HG03045 (cell line): ENCODE results near the gene PDK1.
A peak's percentile ranks its signal among the peaks of the same experiment; 100 is the strongest.
"Not testable (repeated sequence)": the region's sequence is repeated elsewhere in the genome, so short reads cannot be mapped to it uniquely, and the experiment has no call there.

ENCODE experiments used
- ATAC-seq: cut with Tn5 transposase; IDR thresholded peaks from one replicate; pipeline ENCODE4 v1.9.1; 2021; ENCODE audit warnings: mild to moderate bottlenecking, moderate library complexity; ENCODE audit not compliant: unreplicated experiment

Gene PDK1

DNA sequence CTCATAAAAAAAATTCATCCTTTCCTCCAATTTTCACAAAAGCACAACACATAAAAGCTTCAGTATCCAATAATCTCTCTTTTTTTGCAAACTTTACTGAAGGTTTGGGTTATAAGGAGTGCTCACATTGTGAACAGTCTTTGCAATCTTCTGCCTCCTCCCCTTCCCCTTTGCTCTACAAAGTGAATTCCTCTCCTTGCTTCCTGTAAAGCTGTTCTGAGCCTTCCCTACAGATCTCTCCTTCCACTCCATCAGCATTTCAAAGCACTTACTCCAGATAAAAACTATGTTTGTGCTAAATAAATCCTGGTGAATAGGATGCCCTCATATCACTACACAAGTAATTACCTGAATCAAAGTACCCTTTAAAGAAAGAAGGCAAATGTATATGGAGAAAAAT lies 4.6 kb upstream of the PDK1 start:
- no peak for ATAC-seq

DNA sequence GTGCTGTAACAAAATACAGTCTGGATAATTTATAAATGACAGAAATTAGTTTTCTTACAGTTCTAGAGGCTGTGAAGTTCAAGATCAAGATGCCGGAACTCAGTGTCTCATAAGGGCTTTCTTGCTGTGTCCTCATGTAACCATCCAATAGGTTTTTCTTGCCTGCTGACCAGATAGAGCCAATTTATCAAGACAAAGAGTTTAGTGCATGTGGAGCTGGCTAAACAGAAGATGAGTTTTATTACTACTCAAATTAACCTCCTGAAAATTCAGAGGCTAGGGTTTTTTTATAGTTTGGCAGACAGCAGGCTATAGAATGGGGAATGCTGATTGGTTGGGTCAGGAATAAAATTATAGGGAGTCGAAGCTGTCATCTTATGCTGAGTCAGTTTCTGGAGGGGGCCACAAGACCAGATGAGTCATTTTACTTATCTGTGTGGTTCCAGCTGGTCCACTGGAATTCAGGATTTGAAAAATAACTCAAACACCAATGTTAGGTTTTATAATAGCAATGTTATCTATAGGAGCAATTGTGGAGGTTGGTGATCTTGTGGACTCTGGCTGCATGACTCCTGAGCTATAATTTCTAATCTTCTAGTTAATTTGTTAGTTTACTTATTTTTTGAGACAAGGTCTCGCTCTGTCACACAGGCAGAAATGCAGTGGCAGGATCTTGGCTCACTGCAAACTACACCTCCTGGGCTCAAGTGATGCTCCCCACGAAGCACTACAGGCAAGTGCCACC lies 3.2 kb upstream of the PDK1 start:
- no peak for ATAC-seq

DNA sequence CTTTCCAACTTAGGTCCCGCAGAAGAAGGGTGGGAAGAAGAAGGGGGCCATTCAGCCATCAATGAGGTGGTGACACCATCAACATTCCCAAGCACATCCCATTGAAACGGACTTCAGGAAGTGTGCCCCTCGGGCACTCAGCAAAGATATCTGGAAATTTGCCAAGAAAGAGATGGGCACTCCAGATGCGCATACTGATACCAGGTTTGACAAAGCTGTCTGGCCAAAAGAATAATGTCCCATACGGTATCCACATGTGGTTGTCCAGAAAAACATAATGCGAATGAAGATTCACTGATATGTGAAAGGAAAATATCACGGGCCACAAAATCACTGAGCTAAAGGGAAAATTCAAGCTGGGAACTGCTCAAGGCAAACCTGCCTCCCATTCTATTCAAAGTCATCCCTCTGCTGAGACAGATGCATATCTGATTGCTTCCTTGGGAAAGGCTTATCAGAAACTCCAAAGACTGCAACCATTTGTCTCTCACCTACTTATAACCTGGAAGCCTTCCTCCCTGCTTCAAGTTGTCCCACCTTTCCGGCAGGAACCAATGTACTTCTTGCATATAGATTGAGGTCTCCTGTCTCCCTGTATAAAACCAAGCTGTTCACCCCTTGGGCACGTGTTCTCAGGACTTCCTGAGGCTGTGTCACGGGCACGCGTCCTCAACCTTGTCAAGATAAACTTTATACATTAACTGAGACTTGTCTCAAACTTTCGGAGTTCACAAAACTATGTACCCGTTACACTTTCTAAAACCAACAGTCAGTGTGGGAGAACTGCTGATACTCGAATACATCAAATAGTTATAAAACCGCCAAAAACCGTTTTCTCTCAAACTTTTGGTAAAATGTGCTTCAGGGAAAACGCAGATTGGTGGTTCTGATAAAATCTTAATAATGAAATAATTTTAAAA lies 1.3 kb upstream of the PDK1 start:
- no peak for ATAC-seq

DNA sequence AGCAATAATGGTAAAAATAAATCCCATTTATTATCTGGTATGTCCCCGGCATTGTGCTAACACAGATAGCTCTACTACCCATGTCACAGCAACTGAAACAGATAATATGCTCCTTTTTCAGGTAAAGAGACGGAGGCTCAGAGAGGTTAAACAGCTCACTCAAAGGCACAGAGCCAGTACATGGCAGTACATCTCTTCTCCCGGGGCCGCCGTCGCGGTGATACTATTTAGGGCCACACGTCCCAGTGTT lies 693 bp upstream of the PDK1 start:
- ATAC-seq = no peak

DNA sequence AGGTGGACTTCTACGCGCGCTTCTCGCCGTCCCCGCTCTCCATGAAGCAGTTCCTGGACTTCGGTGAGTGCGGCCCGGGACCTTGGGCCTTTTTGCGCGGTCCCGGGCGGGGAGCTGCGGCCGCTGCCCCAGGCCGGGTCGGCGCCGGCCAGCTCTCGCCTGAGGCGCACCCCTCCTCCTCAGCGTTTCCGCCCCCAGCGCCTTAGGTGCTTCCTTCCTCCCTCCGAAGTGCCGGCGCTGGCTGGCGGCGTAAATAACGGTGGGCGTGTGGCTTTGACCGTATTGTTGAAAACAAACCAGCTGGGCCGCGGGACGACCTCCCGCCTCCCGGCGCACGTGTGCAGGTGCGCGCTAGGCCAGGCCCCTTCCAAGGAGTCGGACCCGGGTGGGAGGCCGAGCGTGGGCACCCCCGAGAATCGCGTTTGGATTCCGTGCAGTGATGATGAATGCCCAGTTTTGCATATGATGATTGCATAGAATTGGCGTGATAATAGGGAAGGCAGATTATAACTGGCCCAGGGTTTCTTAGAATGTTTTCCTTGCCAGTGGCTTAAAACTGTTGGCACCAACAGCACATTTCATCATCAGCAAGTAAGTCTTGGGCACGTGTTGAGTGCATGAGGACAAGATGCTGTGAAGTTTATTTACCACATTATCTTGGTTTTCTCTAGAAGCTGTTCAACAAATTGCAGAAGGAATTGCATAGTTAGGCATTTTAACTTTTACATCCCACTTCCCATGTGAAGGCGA lies 569 bp downstream of the PDK1 start:
- peak; percentile 69 for ATAC-seq

DNA sequence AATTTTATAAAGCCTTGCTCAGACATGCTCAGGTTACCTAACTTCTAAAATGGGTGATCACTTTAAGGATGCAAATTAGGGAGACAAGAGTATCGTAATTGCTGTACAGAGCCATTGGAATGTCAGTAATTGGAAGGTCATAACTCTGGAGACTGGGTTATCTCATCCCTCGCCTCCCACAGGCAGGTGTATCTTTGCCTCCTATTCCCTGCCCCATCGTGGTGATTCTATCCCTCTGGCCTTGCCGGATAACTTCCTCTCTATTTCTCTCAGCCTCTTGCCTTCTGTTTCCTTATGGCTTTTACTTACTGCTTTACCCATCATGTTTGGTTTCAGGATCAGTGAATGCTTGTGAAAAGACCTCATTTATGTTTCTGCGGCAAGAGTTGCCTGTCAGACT lies 2.5 kb downstream of the PDK1 start:
- no peak for ATAC-seq

DNA sequence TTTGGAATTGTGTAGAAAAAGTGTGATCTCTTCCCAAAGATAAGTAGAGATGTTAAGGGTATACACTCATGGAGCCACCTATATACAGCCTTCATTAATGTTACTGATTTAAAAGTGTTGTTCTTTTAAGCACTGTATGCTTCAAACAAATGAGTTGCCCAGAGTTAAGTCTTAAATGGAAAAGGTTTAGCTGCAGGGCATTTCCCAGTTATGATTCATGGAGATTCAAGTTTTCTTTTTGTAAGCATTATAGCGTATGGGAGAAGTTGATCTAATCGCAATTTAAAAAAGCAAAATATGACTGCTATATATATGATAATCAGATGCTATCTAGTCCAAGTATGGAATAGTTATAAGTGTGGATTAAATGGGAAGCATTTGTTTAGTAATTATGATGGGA lies 4.8 kb downstream of the PDK1 start:
- ATAC-seq = no peak

DNA sequence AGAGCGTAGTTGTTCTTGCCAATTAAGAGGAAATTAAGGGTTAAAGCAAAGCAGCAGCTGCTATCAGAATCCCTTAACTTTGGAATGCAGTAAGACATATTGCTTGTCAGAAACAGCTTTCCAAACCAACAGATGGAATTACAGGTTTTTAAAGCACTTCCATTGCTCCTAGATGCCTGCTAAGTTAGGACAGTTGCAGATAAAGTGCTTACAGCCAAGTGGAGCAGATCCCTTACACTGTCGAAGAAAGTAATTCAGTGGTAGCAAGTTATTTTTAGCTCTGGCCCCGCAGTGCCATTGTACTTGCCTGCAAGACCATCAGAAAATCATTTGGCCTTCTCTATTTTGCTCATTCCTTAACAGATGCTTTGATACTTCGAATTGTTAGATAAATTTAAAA lies 5.4 kb downstream of the PDK1 start:
- no peak for ATAC-seq

DNA sequence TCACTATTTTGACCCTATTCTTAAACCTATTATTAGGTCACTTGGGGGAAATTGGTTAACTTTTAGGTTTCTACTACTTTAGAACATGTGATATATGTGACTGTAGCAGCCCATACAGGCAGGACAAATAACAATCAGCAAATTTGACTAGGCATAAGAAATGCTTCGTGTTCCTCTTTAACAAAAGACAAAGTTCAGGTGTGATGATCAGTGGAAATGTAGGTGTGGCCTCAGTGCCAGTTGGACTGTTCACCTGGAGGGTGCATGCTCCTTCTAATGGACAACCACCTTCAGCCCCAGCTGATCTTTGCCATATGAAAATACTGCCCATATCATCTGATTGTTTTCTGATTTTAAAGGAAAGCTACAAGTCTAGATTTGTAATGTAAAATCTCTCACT lies 6.4 kb downstream of the PDK1 start:
- no peak for ATAC-seq

DNA sequence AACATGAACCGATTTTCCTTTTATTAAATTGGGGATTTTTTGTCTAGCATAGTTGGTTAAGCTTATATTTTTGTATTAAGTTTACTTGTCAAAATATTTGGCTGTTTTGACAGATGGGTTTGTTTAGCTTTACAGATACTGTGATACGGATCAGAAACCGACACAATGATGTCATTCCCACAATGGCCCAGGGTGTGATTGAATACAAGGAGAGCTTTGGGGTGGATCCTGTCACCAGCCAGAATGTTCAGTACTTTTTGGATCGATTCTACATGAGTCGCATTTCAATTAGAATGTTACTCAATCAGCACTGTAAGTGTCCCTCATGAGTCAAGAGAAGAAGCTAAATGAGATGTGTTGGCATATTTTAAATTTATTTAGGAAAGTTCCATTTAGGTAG lies 8.5 kb downstream of the PDK1 start:
- no peak for ATAC-seq

DNA sequence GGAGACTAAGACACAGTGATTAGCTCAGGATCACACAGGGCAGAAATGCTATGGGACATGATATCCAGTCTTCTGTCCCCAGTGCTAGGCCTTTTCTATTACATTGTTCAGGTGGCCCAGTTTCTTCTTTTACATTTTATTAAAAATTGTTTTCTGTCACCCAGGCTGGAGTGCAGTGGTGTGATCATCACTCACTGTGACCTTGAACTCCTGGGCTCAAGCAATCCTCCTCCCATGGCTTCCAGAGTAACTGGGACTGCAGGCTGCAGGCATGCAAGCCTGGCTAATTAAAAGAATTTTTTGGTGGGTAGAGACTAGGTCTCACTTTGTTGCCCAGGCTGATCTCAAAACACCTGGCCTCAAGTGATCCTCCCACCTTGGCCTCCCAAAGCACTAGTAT lies 15.4 kb downstream of the PDK1 start:
- no peak for ATAC-seq

DNA sequence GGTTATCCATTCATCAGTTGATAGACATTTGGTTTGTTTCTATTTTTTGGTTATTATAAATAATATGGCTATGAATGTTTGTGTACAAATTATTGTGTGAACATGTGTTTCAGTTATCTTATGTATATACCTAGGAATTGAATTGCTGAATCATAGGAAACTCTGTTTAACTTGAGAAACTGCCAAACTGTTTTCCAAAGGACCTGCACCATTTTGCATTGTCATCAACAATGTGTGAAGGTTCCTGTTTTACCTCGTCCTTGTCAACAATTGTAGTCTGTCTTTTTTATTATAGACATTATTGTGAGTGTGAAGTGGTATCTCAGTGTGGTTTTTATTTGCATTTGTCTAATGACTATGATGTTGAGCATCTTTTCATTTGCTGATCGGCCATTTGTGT lies 17.1 kb downstream of the PDK1 start:
- no peak for ATAC-seq

DNA sequence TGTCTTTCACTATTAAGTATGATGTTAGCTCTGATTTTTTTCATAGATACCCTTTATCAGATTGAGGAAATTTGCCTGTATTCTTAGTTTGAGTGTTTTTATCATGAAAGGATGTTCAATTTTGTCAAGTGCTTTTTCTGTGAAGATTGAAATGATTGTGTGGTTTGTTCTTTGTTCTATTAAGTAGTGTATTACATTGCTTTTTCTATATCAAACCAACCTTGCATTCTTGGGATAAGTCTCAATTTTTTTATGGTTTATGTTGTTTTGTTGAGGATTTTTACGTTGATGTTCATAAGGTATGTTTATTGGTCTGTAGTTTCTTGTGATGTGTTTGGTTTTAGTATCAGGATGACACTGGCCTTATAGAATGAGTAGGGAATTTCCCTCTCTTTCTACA lies 19.1 kb downstream of the PDK1 start:
- ATAC-seq = no peak

DNA sequence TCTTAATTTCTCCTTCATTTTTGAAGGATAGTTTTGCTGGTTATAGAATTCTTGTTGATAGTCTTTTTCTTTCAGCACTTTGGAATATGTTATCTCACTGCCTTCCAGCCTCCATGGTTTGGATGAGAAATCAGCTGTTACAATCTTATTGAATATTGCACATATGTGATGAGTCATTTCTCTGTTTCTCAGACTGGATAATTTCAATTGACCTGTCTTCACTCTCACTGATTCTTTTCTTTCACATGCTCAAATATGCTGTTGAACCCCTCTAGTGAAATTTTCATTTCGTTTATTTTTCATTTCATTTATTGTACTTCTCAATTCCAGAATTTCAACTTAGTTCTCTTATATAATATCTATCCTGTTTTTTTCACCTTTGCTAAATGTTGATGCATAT lies 22.2 kb downstream of the PDK1 start:
- no peak for ATAC-seq

DNA sequence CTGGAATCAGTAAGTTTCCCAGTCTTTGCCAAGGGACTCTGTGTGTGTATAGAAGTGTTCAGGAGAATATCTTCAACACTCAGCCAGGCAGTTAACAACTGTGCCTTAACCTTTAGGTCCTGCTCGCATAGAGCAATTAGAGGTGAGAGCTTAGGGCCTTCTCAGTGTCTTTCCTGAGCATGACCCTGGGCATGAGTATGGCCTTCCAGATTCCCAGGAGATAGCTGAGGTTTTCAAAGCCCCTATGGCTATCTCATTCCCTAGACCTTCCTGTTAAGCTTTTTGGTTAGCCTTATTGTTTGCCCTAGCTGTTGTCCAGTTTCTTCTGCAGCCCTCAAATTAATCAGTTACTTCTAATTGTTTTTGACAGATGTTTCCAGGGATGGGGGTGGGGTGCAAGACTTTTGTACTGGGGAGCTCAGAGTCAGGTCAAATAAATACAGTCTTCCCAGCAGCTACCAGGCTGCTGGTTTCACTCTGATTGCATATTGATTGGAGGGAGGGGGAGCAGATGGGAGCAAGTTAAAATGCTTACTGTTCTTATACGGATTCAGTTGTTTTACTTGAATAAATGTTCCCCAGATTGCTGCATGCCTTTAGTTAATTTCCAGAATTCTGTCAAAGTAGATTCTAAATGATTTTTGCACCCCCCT lies 23.1 kb downstream of the PDK1 start:
- no peak for ATAC-seq

DNA sequence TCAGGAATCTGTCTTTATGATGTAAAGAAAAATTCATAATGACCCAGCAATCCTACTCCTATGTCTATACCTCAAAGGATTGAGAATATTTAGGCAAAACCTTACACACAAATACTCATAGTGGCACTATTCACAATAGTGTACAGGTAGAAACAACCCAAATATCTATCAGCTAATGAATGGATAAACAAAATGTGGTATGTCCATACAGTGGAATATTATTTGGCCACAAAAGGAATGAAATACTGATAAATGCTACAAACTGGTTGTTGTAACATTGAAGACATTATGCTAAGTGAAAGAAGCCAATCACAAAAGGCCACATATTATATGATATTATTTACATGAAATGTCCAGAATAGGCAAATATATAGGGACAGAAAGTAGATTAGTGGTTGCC lies 24.7 kb downstream of the PDK1 start:
- ATAC-seq = no peak

DNA sequence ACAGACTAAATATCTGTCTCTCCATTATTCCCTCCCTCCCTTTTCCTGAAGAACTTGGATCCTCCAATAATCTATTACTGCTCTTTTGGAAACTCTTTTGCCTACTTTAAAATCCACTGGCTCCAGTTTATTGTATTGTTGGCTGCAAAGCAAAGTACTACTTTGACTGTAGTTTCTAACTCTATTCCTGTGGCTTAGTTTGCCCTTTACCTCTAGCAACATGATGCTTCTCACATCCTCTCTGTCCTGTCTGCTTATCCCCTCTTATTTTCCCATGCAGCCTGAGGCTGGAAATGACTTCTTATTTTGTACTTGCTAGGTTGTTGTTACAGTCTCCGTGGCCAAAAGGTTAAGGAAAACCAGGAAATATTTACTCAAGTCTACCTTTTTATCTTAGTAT lies 26.8 kb downstream of the PDK1 start:
- no peak for ATAC-seq

DNA sequence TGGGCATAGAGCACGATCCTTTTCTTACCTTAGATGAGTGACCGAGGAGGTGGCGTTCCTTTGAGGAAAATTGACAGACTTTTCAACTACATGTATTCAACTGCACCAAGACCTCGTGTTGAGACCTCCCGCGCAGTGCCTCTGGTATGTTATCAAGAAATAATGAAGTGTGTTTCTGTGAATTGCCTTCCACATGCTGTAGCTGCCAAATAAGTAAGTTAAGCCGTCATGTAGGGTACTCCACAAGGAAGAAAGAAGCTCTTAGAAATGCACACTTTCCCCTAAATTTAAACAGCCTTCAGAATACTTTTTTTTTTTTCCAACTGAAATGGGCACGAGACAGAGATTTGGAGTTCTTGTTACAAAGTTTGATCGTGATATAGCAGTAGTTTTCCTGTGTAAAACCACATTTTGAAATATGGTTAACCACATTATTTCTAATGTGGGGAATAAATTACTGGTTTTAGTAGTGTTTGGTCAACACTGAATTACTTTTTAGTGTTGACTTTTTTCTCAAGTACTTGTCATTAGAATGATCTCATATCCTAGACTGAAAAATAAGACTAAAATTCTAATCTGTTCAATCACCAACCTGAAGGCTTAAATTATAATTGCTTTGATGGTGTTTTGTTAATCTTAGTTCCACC lies 30.5 kb downstream of the PDK1 start:
- no peak for ATAC-seq

DNA sequence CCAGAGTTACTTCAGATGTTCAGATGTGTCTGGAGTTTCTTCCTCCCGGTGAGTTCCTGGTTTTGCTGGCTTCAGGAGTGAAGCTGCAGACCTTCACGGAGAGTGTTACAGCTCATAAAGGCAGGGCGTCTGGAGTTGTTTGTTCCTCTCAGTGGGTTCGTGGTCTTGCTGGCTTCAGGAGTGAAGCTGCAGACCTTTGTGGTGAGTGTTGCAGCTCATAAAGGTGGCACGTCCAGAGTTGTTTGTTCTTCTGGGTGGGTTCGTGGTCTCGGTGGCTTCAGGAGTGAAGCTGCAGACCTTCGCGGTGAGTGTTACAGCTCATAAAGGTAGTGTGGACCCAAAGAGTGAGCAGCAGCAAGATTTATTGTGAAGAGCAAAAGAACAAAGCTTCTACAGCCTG lies 31.3 kb downstream of the PDK1 start:
- ATAC-seq = not testable (repeated sequence)

DNA sequence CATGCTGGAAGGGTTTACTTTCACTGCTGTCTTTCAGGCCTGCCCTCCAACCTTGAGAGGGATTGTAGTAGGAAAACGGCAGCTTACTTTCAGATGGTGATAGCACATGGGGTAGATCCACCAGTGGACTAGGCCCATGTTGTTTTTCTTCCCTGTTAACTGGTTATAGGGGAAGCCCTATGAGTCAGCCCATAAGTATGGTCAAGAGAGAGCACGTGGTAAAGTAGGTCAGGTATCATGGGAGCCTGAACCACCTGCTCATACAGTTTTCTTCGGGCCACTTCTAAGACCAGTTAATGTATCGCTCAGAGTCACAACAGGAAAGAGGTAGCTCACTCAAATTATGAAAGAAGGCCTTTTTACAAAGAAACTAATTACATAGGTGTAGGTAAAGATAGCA lies 33.0 kb downstream of the PDK1 start:
- ATAC-seq = no peak

DNA sequence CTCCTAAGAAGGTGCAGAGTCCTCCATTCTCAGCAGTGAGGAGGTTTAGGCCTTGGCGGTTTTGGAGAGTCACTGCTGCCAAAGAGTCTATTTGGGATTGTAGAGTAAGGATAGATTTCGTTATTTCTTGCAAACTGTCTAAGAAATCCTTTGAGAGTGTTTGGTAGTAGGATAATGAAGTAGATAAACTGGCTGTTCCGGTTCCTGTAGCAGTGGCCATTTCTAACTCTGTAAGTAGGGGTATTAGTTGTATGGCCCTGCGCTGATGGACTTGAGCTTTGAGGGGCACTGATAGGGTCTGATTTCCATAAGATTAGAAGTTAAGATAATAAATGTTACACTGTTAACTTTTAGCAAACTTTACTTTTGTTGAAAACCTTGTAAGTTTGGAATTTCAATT lies 35.5 kb downstream of the PDK1 start:
- not testable (repeated sequence) for ATAC-seq
